ENCODE results near the gene OR52A5.

OR52A5 gene

GRCh38 chr11:5107285-5107684 is 30.9 kb downstream of the OR52A5 start:
- peak; percentile 25 for DNase-seq

DNA sequence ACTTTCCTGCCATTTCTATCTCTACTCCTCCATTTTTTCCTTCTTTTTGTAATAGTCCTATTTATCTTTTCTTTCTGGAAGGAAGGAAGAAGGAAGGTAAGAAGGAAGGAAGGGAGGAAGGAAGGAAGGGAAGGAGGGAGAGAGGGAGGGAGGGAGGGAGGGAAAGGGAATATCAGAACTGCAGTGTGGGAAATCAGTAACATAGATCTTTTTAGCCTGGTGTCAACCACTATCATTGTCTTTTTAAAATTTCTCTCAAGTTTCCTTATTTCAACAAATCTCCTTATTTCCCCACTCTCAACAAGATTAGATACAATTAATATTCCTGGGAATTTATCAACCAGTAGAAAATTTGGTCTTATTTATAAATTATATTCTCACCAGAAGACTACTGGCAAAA is 35.1 kb downstream of the OR52A5 start:
- no peak for DNase-seq

DNA sequence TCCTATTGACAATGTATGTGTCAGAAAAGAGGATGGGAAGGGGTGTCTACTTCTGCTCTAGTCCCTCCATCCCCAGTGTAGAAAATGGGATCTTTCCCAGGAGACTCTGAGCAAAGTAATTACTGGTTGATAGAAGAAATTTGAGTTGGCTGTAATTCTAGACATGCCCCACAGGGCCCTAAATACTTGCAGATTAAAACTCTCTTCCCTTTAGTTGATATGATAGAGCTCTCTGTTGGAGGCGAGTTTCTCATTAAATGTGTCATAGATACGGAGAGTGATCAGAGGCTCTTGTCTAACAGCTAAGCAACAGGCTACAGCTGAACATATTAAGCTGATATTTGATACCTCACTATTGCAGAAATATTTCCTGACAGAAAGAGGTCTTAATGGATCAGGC is 35.9 kb downstream of the OR52A5 start:
- DNase-seq, result peak; percentile 24

DNA sequence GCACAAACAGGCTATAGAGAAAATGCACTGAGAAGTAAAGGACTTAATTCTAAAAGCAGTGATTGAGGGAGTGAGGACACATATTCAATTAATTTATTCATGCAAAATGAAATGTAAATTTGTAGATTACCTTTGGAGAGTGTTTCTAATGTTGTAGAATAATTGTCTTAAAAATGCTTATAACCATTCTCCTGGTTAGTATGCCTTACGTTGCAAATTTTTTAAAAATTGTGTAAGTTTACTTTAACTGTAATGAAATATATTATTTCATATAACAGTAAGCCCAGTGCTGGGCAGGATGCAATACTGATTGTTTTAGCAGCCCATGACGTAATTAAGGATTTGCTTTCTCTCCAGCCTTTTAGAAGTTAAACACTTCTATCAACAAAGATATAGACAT is 42.1 kb downstream of the OR52A5 start:
- DNase-seq, result no peak

DNA sequence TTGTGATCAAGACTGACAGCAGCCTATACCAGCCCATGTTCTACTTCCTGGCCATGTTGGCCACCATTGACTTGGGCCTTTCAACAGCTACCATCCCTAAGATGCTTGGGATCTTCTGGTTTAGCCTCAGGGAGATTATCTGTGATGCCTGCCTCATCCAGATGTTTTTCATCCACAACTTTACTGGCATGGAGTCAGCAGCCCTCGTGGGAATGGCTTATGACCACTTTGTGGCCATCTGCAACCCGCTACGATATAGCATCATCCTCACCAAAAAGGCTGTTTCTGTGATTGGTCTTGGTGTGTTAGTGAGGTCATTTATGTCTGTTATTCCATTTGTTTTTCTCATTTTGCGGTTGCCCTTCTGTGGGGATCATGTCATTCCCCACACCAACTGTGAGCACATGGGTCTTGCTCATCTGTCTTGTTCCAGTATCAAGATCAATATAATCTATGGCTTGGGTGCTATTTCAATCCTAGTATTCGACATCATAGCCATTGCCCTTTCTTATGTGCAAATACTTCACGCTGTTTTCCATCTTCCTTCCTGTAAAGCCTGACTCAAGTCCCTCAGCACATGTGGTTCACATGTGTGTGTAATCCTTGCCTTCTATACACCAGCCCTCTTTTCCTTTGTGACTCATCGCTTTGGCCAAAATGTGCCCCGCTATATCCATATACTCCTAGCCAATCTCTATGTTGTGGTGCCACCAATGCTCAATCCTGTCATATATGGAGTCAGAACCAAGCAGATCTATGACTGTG is 45.2 kb downstream of the OR52A5 start:
- no peak for DNase-seq

DNA sequence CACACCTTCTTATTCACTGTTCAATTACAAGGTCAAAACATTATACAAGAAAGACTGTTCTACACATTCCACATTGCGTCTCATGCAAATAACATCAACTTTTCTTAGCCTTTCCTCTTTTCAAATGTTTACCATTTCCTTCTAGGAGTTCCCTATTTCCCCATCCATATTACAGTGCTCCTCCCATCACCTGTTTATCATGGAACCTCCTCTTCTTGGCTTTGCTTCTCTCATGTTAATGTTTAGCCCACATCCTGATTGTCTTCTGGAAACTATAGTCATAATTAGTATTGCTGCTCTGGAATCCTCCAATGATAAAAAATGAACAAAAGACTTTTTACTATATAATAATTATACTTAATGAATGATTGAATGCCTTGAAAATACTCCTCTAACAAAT is 47.5 kb downstream of the OR52A5 start:
- no peak for DNase-seq

GRCh38 chr11:5088556-5088955 is 49.6 kb downstream of the OR52A5 start:
- DNase-seq, result no peak

DNA sequence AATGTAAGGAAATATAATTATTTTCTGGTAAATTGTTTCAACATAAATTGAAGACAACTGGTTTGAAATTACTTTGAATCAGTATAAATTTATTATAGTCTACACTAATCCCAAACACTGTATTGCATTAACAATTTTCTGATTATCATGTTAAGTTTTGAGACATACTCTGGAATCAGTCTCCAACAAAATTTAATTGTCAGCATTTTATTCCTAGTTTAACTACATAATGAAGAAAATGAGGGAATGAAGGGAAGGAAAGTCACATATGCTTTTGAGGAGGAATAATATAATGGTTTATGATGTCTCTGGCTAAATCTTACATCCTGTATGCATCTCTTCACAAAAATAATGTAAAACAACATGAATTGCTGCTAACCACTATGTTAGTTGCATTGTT is 54.6 kb downstream of the OR52A5 start:
- DNase-seq, result no peak

GRCh38 chr11:5081405-5081804 is 56.8 kb downstream of the OR52A5 start:
- DNase-seq, result no peak

Data from OCI-M1 (cell line).